HG03095 (cell line): Measurements from ENCODE around the gene ULK4.

ENCODE experiments used
- ATAC-seq: cut with Tn5 transposase; IDR thresholded peaks from one replicate; pipeline ENCODE4 v1.9.1; 2021; ENCODE audit warnings: moderate library complexity; ENCODE audit not compliant: unreplicated experiment

The ULK4 gene

DNA sequence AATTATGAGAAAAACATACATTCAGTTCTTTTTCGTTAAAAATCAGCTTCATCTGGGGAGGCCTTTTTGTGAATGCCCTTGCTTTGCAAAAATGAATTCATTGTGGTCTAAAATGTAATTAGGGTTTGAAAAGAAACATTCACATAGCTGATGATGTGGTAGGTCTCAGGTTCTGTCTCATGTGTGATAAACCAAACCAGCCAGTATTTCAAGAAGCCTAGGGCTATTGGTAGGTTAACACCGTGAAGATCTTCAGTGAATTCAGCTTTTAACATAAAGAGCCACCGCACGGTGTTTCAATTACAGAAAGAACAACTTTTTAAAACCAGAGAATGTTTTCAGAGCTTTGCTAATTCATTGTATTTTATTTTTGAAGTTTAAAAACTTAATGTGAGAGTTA, 720.7 kb downstream of the ULK4 start:
- no peak for ATAC-seq

DNA sequence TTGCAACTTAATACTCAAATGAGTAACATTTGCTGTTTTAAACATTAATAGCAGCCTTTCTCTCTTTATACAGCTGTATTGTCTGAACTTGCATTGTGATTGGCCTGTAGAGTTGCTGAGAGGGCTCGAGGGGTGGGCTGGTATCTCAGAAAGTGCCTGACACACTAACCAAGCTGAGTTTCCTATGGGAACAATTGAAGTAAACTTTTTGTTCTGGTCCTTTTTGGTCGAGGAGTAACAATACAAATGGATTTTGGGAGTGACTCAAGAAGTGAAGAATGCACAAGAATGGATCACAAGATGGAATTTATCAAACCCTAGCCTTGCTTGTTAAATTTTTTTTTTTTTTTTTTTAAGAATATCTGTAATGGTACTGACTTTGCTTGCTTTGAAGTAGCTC, 722.3 kb downstream of the ULK4 start:
- ATAC-seq = no peak

DNA sequence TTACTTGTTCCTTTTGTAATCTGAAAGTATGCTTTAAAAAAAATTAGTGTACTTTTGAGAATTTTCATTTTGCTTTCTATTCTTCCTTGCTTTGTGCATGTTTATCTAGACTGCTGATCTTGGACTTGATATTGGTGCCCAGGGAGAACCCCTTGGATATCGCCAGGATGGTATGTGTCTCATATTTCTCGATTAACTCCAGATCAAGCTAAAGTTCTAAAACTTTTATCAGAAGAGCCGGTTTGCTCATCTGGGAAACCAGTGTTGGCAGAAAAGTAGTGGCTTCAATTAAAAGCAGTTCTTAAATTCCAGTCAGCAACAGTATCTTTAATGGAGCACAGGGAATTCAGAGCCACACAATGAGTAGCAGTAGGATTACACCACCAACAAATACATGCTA, 724.0 kb downstream of the ULK4 start:
- ATAC-seq = no peak

DNA sequence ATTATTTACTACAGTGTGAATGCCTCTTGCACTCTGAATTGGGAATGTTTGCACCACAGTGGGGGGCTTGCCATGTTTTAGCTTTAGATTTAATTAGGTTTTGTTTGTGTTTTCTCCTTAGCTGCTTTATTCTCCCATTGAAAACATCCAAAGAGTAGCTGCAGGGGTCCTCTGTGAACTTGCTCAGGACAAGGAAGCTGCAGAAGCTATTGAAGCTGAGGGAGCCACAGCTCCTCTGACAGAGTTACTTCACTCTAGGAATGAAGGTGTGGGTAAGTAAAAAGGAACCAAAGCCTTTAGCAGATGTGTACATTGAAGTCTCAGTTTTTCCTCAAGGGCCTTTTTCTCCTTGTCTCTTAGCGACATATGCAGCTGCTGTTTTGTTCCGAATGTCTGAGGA, 725.7 kb downstream of the ULK4 start:
- no peak for ATAC-seq

DNA sequence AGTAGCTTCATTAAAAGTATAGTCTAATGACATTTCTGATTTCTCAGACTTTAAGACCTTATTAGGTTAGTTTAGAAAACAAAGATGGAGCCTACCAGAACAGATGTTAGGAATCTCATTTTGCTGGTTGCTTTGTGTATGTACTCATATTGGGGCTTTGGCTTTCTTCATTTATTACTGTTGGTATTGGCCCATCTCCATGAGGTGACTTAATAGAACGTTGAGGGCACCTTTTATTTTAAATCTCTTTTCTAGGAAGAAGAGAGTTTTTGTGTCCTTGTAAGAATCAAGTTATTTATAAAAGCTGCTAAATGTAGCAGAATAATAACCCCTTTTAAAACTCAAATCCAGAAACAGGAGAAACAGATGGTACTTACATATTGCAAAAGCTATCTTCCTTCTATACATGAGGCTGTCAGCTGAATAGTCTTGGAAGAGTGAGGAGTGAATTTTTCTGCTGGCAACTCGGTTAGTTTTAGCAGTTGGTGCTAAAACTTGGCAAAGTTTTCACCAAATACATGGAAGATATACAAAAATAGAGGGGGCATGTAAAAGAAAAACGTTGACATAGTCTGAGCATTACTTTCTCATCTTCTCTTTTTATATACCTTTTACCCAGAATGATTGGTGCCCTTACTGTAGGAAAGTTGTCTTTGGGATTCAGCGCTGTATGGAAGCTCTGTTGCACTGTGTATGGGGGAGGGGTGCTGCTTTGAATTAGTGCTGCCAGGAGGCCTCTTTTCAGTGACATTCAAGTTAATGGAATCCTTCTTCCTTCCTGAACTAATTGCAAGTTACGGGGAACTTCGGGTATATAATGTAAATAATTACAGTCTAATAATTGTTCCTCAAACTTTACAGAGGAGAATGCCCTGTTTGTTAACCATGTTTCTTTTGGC, 726.8 kb downstream of the ULK4 start:
- no peak for ATAC-seq

DNA sequence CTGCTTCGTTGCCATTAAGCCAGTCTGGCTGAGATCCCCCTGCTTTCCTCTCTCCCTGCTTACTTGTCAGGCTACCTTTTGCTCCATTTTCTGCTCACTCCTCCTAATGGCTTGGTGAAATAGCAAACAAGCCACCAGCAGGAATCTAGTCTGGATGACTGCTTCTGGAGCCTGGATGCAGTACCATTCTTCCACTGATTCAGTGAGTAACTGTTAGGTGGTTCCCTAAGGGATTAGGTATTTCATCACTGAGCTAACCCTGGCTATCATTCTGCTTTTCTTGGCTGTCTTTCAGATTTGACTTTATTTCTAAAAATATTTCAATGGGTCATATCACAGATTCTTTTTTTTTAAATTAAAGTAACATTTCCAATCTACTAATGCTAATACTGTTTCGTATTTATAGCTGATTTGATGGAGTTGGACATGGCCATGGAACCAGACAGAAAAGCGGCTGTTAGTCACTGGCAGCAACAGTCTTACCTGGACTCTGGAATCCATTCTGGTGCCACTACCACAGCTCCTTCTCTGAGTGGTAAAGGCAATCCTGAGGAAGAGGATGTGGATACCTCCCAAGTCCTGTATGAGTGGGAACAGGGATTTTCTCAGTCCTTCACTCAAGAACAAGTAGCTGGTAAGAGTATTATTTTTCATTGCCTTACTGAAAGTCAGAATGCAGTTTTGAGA, 737.6 kb downstream of the ULK4 start:
- no peak for ATAC-seq

DNA sequence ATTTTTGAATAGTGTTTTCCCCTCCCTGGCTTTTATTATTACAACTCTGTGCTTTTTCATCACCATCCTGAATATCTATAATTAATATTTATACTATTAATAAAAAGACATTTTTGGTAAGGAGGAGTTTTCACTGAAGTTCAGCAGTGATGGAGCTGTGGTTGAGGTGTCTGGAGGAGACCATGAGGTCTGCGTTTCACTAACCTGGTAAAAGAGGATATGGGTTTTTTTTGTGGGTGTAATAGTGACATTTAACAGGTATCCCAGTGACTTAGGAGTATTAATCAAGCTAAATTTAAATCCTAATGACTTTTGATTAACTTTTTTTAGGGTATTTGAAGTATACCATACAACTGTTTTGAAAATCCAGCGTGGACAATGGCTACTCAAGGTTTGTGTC, 738.2 kb downstream of the ULK4 start:
- ATAC-seq = no peak

DNA sequence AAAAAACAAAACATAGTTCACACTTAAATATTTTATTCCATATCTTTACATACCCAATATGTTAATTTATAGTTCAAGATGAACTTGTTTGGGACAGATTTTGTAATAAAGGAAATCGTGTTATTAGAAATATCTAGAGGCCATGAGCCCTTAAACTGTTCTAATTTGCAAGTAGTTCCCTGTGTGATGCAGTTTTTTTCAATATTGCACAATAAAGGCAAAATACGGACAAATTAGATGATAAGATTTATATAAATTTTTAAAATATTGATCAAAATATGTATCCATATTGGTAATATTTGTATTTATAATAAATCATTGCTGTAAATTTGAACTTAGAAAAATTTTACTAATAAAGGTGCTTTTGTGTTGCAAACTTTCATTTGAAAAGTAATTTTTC, 738.8 kb downstream of the ULK4 start:
- ATAC-seq = no peak

DNA sequence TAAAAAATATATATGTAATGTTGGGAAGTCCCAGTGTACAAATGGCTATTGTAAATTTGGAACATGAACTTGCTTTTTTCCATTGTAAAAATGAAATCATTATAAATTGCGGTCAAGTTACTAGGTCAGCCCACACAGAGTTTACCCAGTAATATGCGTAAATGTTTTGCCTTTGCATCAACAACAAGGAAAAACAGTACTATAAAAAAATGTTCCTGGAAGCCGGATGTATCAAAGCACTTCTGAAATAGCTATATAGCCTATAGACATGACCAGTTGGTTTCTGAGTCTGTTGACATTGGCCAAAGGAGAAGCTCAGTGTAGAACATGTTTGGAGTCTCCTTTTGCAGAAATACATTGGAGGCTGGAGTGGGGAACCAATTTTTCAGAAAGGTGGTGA, 739.4 kb downstream of the ULK4 start:
- no peak for ATAC-seq

DNA sequence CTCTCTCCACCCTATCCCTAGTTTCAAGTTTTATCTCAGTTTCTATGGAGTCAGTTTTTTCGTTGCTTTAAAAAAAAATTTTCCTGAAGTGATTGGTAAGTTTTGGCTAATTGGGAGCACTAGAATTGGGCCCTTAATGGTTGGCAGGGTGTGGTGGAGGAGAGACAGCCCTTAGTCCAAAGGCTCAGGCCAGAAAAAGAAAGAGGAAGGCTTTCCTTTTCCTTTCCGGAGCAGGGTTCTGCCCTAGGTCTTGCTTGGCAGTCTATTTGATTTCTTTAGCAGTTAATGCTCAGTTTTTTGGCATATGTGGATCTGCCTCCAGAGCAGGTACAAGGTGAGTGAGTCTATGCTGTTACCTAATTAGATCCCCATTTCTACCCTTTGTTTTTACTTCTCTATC, 739.9 kb downstream of the ULK4 start:
- ATAC-seq = no peak

DNA sequence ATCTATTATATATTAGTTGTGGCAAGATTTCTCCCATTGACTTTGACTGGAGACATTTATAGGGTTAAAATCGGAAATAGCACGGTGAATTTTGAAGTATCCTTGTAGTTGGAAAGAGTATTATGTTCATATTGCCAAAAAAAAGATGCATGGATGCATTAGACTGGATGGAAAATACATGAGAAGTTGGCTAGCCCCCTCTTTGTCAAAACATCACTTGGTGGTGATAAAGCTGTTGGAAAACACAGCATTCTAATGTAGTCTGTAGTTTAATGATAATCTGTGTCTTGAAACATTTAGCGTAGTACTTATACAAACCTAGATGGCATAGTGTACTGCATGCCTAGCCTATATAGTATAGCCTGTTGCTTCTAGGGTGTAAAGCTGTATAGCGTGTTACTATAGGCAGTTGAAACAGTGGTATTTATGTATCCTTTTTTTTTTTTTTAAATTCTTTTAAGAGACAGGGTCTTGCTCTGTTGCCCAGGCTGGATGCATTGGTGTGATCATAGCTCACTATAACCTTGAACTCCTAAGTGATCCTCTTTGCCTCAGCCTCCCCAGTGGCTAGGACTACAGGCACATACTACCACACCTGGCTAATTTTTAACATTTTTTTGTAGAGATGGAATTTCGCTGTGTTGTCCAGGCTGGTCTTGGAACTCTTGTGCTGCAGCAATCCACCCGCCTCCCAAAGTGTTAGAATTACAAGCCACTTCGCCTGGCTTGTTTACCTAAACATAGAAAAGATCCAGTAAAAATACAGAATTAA, 740.8 kb downstream of the ULK4 start:
- no peak for ATAC-seq

DNA sequence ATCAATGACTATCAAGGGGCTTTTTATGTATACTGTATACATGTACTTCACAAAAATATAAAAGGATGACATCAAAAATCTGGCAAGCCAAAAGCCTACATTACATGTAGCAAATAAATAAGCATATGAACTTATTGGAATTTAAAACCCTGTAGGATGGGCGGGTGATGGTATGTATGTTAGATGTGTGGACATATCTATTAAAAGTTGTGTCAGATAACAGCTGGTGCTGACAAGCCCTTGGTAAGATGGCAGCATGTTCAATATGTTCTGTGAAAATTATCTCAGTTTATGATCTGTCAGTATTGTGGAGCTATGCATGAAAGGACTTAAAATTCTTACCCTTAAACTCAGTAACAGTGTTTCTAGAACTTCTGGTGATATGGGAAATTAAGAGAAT, 742.5 kb downstream of the ULK4 start:
- ATAC-seq = no peak

DNA sequence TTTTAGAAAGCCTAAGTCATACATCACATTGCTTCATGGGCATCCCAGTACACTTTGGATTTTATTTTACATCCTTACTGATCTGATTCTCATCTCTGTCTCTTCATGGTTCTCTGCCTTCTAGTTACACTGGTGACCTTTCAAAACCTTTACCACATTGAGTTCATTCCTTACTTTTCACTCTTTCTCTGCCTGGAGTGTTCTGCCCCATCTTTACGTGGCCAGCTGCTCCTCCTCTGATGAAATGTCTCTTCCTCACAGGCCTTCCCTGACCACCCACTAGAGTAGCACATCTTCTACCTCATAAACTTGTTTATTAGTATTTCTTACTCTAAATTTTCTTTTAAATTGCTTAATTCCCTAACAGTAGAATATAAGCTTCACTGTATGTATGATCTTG, 744.9 kb downstream of the ULK4 start:
- no peak for ATAC-seq

DNA sequence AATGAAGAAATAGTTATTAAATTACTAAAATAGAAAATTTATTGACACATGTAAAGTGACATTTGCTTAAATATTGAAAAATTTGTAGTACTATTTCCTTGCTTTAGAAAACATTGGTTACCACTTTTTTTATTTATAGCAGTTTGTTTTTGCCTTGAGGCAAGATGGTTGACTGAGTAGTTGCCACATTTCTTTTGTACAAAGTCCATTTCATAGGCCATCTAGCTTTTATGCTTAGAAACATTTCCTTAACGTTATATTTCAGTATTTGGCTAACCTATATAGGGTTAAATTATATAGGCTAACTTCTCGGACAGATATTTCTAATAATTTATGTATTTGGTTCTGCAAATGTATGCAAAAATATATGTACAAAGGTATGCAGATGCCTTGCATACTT, 745.5 kb downstream of the ULK4 start:
- ATAC-seq = no peak

DNA sequence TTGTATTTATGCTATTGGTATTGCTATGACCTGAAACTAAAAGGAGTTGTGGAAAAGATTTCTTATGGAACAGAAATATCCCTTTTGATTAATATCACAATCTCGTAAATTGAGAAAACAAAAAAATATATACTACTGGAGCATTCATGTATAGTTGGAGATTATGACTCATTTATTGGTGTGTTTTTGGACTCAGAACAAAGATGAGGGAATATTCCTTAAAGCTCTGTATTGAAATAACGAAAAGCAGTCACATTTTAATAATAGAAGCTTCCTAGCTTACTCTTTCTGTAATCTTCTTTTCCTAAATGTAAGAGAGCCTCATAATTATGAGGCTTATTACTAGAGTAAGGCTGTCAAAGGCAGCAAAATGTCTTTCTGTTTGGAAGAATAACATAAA, 748.3 kb downstream of the ULK4 start:
- no peak for ATAC-seq

DNA sequence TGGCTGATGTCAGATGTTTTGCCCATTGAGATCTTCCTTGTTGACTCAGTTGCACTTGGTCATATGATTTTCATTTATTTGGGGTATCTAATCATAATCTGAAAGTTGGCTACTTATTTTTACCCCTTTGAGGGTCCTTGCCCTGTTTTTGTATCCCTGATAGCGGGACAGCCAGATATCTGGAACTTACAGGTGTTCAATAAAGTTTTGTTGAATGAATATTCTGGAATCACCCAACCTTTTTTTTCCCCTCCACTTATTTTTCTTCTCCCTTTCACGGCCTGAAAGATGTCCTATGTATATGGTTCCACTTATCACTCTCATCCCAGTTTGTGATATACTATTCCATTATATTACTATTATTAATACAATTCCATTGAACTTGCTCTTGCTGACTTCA, 749.8 kb downstream of the ULK4 start:
- ATAC-seq = no peak

DNA sequence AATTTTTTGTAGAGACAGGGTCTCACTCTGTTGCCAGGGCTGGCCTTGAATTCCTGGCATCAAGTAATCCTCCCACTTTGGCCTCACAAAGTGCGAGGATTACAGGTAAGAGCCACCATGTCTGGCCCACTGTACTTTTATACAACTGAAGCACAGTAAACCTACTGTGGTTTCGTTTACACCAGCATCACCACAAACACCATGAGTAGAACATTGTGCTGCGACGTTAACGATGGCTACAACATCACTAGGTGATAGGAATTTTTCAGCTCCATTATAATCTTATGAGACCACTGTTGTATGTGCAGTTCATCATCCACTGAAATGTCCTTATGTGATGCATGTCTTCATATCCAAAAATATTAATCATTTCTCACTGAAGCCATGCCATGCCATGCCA, 750.9 kb downstream of the ULK4 start:
- no peak for ATAC-seq

DNA sequence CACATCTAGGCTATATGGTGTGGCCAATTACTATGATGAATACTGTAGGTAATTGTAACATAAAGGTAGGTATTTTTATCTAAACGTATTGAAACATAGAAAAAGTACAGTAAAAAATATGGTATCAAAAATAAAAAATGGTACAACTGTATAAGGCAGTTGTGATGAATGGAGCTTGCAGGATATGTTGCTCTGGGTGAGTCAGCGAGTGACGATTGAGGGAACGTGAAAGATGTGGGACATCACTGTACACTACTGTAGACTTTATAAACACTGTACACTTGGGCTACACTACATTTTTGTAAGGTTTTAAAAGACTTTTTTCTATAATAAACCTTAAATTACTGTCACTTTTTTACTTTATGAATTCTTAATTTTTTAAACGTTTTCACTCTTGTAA, 752.3 kb downstream of the ULK4 start:
- ATAC-seq = no peak

DNA sequence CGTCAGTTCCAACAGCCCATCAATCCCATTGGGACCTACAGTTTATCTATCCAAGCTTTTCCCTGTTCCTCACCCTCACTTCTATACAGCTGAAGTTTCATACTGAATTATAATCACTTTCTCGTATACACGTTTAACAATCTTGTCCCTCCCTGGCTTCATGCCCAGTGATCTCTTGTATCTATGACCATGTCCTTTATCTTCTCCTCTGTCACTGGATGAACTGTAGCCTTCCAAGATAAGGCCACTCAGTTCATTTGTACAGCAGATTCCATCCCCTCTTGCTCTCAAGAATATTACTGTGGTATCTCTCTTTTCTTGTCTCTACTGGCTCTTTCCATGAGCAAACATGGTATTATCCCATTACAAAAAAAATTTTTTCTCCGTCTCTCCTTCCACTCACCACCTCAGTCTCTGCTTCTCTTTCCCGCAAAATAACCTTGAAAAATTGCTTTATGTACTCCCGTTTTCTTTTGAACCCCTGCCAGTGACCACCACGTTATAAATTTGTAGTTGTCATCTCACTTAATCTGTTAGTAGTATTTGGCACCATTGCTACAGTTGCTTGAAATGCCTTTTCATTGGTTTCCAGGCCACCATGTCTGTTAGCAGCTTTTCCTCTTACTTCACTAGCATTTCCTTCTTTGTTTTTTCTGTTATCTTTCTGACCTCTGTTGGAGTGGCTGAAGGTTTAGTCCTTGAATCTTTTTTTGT, 753.2 kb downstream of the ULK4 start:
- no peak for ATAC-seq

DNA sequence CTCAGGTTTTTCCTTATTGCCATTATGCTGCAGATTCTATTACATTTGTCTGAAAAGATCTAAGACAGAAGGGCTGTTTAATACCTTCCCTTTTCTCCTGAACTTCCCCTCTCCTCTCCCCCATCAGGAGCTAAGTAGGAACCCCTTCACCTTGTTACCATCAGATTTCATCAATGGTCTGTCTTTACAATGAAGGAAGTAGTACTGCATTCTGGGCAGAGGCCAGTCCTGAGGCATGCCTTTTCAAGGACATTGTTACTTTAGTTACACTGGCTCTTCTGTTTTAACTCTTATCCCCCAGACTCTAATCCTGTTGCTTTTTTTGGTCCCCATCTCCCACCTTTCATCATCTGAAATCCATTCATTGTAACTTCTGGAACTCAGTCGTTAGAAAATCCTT, 754.5 kb downstream of the ULK4 start:
- ATAC-seq = no peak

DNA sequence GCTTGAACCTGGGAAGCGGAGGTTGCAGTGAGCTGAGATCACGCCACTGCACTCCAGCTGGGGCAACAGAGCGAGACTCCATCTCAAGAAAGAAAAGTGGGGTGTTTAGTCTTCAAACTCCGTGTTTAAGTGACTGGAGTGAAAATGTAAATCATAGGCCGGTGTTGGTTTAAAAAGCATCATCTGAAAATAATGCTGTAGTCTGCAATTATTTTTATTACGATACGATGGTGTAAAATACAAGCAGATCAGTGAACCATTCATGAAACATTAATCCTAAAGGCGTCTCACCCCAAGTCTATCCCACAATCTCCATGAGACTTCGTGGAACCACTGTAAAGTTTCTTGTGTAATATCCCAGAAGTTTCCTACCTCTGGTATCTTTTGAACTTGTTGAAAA, 756.3 kb downstream of the ULK4 start:
- ATAC-seq = no peak
